GM19324 (cell line): ENCODE data around the gene EAF1.
"Not testable (repeated sequence)": the region's sequence is repeated elsewhere in the genome, so short reads cannot be mapped to it uniquely, and the experiment has no call there.

ENCODE experiments used
- ATAC-seq: cut with Tn5 transposase; IDR thresholded peaks from one replicate; pipeline ENCODE4 v1.9.1; 2021; ENCODE audit warnings: mild to moderate bottlenecking, moderate library complexity; ENCODE audit not compliant: unreplicated experiment, low FRiP score

EAF1 gene

DNA sequence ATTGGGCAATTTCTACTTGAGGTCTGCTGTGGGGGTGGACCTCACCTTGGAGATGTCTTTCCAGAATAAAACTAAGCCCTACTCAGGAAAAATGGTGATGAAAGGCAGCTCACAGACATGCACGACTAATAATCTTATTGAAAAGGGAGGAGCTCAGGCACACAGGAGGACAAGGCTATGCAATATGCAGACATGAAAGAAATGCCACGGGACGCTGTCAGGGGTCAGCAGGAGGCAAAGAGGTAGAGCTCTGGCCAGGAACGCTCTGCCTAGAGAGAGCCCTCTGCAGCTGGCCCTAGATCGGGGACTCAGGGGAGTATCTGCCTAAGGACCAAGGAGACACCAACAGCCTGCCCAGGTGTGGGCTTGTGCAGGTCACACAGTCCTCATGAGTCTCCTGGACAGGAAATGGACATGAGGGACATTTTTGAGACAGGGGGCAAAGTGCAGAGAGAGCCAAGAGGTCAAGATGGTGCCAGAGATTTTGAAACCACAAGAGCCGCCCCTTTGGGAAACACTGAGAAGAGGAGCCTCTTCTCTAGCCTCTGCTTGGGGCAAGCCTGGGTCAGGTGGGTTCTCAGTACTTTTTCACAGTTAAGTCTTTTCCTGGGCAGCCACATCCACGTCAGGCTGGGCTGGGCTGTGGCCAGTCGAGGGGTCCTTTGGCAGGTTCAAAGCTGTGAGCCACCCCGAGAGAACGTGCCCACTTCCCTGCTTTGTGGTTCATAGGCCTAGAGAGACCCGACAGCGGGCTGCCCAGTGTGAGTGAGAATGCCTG lies 23.2 kb downstream of the EAF1 start:
- no peak for ATAC-seq

DNA sequence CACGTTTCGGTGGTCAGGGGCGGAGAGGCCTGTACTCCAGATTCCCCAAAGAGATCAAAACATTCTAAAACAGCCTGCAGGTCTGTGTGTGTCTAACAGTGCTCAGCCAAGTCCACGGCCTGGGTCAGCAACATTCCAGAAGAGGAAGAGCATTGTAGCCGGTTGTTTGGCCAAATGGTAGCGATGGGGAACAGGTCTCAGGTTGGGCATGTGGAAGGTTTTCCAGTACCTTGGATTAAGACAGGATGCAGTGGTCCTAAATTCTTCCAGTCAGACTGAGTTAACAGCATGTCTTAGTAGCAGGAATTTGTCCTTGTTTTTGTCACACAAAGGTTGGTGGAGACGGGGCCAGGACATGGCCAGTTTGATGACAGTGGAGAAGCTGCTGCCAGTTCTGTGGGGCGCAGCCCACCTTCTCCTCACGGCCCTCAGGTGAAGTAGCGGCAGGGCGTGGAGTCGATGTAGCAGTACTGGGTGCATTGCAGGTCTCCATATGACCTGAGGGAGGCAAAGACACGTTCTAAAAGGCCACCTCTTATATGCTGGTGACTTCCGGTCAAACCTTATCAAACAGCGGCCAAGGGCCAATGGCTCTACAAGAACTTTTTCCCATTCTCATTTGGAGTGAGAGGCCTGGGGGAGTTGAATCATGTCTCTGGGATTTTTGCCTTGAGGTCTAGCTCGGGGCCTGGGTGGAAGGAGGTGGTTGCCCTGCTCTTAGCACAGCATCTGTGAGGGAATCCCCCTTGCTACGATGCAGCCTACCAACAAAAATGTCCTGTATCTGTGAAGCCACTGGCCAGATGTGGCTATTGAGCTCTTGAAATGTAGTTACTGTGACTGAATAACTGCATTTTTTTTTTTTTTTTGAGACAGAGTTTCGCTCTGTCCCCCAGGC lies 24.1 kb downstream of the EAF1 start:
- ATAC-seq: no peak

DNA sequence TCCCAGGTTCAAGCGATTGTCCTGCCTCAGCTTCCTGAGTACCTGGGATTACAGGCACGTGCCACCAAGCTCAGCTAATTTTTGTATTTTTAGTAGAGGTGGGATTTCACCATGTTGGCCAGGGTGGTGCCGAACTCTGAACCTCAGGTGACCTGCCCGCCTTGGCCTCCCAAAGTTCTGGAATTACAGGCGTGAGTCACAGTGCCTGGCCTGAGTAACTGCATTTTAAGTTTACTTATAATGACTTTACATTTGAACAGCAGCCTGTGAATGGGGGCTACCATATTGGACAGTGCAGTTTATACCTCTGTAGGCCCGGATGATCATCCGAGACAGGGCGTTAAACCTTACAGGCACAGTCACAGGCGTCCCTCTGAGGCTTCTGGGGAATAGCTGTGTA lies 24.8 kb downstream of the EAF1 start:
- no peak for ATAC-seq

DNA sequence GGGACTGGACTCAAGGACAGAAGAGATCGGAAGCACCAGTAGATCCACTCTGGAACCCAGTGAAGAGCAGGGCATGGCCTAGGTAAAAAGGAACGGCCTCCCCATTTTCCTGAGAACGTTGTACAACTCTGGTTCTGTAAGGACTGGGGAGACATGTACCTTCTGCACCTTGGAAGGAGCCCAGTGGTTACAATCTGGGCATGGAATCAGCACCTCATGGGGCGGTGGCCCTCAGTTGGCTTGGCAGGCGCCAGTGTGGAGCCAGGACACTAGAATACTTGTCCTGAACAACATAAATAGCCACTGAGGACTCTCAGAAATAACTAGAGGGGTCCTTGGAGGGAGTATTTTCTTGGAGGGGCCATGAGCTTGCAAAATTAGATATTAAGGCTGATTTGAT lies 25.6 kb downstream of the EAF1 start:
- no peak for ATAC-seq

DNA sequence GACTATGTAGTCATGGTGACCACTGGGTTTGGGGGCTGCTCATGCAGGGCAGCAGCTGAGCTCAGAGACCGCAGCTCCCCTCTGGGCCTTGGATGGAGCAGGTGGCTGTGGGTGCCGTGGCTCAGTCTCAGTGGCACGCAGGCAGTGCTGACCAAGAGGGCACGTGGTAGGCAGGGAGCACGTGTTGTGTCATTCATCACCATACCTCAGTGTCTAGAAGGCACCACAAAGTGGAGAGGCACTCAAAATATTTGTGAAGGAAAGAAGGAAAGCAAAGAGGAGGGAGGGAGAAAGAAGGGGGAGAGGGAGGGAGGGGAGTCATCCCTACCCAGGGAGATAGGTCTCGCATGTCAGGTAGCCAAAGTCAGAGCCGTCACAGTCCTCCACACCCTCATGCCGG lies 26.1 kb downstream of the EAF1 start:
- ATAC-seq: no peak

DNA sequence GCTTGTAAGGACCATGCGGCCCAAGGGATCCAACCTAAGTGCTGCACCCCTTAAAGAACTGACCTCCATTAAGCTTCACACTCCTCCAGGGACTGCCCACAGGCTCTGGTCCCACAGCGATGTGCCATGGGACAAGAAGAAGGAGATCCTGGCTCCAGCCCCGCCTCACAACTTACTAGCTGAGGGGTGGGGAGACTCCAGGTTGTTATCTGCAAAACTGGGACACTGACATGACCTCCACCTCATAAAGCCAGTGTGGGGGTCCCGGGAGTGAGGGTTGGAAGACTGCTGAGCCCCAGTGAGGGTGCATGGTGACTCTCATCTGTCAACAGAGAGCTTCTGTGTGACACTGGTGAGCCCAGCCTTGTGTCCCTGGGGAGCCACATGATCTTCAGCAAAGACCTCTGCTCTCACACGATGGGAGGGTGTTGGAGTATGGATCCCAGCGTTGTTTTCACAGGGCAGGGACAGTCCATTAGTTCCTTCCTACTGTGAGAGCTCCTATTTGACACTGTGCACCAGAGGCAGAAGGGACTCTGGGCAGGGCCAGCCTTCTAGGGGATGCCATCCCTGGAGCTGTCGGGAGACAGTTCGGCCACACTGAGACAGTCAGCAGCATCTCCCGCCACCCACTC lies 26.7 kb downstream of the EAF1 start:
- no peak for ATAC-seq

DNA sequence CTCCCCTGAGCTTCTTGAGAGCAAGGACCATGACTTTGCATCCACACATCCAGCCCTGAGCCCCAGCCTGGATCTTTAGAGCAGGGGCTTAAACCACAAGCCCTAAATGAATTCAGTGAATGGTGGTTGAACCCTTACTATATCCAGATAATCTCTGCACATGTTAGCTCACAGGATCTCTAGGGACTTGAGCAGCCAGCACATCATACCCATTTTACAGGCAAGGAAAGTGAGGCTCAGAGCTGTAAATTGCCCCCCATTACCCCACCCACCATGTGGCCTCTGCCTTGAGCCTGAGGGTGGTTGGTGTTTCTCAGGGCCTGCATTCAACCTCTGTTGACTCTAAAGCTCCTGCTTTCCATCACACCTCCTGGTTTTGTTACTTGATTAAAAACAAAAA lies 27.6 kb downstream of the EAF1 start:
- ATAC-seq: no peak

DNA sequence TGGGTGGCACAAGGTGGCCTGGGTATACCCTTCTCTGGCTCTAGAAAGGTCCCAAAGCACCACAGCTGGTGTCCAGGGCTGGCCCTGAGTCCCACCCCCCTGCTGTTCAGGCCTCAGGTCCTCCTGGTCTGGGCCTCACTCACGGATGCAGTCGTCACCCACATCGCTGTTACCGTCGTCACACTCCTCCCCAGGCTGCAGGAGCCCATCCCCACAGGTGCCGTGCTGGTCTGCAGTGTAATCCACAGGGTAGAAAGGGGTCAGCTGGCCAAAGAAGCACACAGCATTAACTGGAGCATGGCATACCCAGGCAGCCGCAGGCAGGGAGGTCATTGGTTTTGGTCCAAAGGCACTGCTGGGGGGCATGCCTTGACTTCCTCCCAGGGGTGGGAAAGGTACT lies 28.4 kb downstream of the EAF1 start:
- ATAC-seq: no peak

DNA sequence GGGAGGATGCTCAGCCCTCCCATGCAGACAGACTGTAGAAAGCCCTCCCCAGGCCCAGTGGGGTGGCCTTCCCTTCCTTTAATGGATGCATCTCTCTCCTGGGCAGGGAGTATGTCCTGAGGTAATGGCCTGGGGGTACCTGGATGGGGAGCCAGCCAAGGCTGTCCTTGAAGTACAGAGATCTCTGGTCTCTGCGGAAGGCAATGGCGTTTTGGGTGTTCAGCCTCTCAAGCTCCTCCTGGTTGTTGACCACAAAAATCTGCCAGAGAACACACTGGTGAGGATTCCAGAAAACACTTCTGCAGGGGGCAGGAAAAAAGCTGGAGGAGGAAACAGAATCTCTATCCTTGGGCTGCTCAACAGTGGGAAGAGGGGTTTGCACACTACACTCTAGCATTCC lies 28.9 kb downstream of the EAF1 start:
- no peak for ATAC-seq

DNA sequence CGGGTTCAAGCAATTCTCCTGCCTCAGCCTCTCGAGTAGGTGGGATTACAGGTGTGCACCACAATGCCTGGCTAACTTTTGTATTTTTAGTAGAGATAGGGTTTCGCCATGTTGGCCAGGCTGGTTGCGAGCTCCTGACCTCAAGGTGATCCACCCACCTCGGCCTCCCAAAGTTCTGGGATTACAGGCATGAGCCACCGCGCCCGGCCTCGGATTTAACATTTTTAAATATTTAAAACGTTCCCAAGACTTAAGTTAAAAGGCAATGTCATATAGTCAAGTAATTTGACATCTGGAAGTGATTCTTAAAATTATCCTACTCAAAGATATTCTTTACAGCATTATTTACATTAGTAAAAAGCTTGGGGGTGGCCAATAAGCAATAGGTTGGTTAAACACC lies 29.5 kb downstream of the EAF1 start:
- ATAC-seq: not testable (repeated sequence)

DNA sequence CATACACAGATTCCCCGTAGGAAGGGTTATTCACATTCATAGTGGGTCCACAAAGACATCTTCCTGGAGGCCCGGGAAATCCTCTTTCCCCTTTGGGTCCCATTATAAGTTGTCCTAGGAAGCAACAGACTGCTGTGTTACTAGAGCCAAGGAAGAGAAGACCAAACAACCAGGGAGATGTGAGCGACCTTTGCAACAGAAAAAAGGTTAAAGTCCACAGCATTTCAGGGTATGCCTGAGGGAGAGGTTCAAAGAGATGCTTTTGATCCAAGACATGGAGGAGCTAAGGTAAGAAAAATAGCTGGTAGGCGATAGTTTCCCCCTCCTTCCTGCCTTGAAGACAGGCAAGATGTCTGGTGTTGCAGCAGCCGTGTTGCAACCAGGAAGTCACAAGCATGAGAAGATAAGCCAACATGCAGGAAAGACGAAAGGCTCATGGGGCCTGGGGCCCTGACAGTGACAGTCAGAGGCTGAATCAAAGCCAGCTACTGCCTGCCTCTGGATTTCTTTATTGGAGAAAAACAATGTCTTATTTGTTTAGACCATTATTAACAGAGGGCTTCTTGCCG lies 30.9 kb downstream of the EAF1 start:
- no peak for ATAC-seq

DNA sequence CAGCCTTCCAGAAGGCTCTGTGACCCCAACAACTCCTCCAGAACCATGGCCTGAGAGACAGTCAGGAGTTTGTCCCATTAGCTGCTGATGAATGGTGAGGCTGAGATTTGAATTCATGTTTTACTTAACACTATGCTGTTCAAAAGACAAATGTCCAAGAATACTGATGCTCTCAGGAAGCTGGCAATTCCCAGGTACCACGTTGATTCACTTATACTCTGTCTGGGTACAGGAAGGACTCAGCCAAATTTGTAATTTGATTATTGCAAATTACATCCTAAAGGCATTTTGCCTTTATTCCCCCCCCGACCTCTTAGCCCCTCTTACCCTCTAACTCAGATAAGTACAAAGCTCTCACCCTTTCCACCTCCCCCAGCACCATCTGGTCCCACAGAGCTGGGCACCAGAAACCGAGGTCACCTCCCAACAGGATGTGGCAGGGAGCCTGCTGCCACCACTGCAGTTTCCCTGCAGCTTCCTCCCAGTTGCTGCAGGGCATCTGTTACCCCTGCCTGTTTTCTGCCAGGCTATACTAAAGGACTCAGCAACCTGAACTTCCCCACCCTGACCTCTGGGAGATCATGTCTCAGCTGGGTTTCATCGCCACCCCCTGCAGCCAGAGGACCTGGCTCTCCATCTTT lies 33.6 kb downstream of the EAF1 start:
- ATAC-seq: no peak

DNA sequence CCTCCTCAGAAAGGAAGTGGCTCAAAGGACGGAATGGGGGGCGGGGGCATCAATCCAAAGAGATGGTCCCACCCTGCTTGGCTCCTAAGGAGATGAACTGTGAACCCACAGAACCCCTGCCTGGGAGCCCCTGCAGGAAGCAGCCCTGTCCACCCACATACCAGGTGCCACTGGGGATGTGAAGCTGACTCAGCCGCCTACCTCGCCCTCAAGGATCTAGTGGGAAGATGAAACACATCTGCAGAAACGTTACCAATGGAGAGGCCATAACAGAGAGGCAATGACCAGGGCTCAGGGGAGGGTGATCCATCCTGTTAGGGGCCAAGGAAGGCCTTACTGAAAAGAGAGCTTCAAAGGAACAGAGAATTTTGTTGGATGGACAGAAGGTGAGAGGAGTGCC lies 35.1 kb downstream of the EAF1 start:
- no peak for ATAC-seq

DNA sequence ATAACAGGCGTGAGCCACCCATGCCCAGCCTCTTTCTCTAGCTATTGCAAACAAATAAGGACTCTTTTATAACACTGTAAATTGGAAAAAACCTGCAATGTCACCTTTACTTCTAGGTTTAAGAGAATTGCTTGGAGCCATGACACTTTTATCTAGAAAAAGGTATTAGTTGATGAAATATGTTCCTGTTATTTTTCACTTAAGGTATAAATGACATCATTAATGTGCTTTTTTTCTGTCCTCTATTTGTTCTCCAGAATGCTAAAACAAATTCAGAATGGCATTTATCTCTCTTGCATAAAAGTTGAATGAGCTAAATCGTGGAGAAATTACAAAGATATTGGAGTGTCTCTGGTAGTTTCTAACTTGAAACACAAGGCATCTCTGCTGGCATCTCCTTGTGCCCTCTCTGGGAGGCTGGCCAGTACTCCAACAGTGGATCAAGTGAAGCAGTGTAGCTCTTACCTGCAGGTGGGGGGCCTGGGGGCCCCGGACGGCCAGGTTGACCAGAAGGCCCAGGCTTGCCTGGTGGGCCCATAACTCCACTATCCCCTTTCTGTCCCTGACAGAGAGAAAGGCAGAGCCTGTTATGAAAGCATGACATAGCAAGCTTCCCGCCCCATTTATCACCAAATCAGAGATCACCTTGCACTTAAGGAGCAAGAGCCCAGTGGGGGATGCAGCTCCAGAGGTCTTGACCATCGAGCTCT lies 38.6 kb downstream of the EAF1 start:
- no peak for ATAC-seq

DNA sequence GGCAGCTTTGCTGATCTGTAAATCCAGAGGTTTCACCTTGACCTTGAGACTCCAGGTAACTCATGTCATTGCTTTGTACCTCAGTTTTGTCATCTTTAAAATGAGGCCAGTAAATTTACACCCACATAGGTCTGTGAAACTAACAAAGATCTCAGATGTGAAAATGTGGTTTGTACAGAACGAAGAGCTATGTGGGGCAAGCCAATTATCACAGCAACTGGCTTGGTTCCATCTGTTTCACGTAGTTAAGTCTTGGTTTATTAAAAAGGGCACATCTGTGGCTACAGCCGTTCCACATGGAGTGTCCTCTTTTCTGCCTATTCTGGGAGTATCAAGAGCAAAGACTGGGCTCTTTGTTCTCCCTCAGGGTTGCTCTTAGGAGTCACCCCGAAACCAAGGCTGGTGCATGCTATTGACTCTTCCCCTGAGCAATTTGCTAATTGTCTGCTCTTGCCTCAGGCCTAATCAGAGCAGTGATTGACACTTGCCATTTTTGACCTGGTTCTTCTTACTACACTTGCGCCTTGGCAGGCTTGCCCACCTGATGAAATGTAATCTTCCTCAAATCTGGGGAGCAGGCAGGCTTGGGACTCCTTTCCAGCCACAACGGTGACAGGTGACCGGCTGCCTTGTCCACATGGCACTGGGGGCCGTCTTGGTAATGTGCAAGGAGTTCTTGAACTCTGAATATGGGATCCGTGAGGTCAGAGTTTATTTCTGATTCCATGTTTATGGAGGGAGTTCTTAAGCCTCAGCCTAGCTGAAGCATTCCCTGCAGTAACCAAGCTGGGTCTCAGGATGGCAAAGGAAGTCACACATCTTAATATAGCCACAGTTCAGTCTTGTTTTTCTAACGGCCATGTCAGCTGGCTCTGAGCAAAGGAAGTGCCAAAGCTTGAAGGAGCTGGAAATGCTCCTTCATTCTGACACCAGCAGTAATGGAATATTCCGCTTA lies 40.1 kb downstream of the EAF1 start:
- ATAC-seq: no peak

DNA sequence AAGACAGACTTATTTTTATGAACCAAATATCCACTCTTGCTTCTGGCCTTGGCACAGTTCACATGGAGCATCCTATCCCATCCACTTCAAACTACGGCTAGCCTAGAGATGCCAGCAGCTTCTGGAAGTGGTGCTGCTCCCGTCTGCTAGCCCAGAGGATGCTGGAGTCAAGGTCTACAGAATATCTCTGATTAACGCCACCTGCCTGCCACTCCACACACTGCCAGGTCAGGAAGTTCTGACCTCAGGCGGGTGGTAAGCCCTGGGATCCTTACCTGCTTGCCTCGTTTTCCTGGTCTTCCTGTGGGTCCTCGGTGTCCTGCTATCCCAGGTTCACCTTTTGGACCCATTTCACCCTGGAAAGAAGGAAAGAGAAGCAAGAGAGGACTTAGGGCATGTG lies 42.9 kb downstream of the EAF1 start:
- no peak for ATAC-seq

DNA sequence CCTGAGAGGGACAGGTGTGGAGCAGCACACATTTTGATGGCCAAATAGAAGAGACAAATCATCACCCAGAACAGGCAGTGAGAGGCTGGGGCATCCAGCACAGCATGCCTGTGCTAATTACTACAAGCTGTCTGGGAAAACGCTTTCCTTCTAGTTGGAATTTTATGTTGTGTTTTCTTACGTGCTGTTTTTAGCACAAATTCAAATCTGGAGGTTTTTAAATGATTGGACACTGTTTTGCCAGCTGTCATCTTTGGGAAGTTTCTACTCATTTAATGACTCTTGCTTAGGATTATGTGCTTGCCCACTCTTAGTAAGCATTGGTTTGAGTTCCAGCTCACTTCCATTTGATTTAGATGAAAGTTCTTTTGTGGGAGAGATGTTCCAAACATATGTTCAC lies 43.5 kb downstream of the EAF1 start:
- no peak for ATAC-seq

DNA sequence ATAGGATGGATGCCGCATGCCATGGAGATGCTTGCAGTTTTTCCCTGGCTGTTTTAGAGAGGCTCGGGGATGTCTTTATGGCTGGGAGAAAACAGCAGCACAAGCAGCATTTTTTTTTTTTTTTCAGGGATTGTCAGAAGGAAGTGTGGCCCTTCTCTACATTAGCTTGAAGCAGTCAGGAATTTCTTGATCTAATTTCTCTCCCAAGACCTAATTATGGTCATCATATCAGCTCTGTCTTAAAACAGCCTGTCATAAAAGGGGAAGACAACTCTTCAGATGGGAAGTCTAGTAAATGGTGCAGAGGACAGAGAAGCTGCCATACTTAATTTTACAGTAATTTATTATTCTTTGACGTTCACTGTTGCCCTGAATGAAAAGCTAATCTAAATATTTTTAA lies 44.5 kb downstream of the EAF1 start:
- ATAC-seq: no peak

DNA sequence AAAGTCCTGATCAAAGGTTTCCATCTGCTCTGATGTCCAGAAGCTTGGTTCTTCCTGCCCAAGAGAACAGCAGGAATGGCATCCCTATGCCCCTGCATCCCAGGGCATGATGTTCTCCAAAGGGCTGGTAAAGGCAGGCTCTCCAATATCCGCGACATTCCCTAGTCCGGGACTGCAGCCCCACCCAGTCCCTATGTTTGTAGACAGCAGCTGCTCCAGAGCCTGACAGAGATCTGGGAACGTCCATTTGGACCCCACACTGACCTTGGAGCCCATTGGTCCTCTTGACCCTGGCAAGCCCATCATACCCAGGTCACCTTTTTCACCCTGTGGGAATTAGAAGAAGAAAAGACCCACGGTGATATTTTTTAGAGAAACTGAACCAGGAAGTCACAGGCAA lies 47.8 kb downstream of the EAF1 start:
- no peak for ATAC-seq
